Breast epithelium (tissue), 4 donors: ENCODE measurements around the gene SLC27A2. TPM values are rescaled to one million over a fixed set of nuclear protein-coding genes. Genes with fewer than 3 reads are reported as not detected.

Source experiments
- DNase-seq, 2 donors: peaks; one replicate each; pipeline ENCODE4 v3.0.0-alpha.2; 2019; ENCODE audit warnings: low spot score in 2 of 2
- H3K27ac ChIP-seq, 2 donors: fragments of 200-600 bp; sonication (generic) in 1 of 2; one replicate each; pipeline ENCODE4 v1.5.1; 2016 to 2019; ENCODE audit warnings: mild to moderate bottlenecking in 1 of 2
- H3K27me3 ChIP-seq, 2 donors: fragments of 200-600 bp; sonication (generic) in 1 of 2; one replicate each; pipeline versions ENCODE4 v1.5.1 to v1.6.0; 2017 to 2019; ENCODE audit warnings: control low read depth in 1 of 2, mild to moderate bottlenecking in 1 of 2
- H3K36me3 ChIP-seq: fragments of 200-600 bp; one replicate; pipeline ENCODE4 v1.5.1; 2019
- H3K4me1 ChIP-seq, 2 donors: fragments of 200-600 bp; sonication (generic); one replicate each; pipeline ENCODE4 v1.5.1; 2016 to 2019; ENCODE audit warnings: control low read depth in 1 of 2
- H3K4me3 ChIP-seq, 3 donors: fragments of 200-600 bp; sonication (generic); 1 replicate in 2 of 3; 2 replicates in 1 of 3; pipeline ENCODE4 v1.5.1; 2016 to 2019; ENCODE audit warnings: mild to moderate bottlenecking in 3 of 3, moderate library complexity in 2 of 3
- H3K9me3 ChIP-seq, 2 donors: fragments of 200-600 bp; sonication (generic) in 1 of 2; one replicate each; pipeline ENCODE4 v1.5.1; 2016 to 2019; ENCODE audit warnings: control low read depth in 1 of 2
- CTCF ChIP-seq, 3 donors: fragments of 450-650 bp; IDR thresholded peaks; one replicate each; pipeline ENCODE4 v1.5.1; 2016 to 2017; ENCODE audit warnings: antibody characterized with exemption in 3 of 3, mild to moderate bottlenecking in 3 of 3, moderate library complexity in 3 of 3
- POLR2A ChIP-seq: fragments of 450-650 bp; IDR thresholded peaks from one replicate; pipeline ENCODE4 v1.6.1; 2016; ENCODE audit warnings: antibody characterized with exemption, mild to moderate bottlenecking, moderate library complexity
- POLR2AphosphoS5 ChIP-seq, 3 donors: sonication (generic); formaldehyde crosslinking; IDR thresholded peaks; one replicate each; pipeline ENCODE4 v1.6.1; 2017; ENCODE audit warnings: antibody characterized with exemption in 3 of 3
- intact Hi-C: fragments of 100-400 bp; cut with DNase I; formaldehyde crosslinking; loops from one replicate; pipeline ENCODE4 v1.15.1; 2023; ENCODE audit warnings: low total_unique reads
- total RNA-seq, 3 donors: library from RNA; depleted of rRNA; stranded (reverse); fragments of >200 nt; gene quantifications; one replicate each; pipeline ENCODE4 v1.1.0, GENCODE V29; 2016

The SLC27A2 gene
- total RNA-seq, 3 donors from 2014 or later, result 0.96 to 5.6 (median 3.5) TPM

GRCh38 chr15:50184863-50185504, 3.0 kb downstream of the SLC27A2 start:
- Histone ChIP-seq H3K4me3 (no peak overlapping the region), H3K36me3 (no peaks in the 10 kb centered on the region), H3K9me3 (no peaks in the 10 kb centered on the region), H3K27me3 (peaks cover 0 to 15% of the 10 kb centered on the region in 2 donors), H3K27ac (no peak overlapping the region), H3K4me1 (no peaks in the 10 kb centered on the region)
- intact Hi-C loops, result no loop called here
- TF ChIP-seq POLR2A (no peak), POLR2AphosphoS5 (IDR thresholded peaks at IDR 0.05) (no peak), CTCF (IDR thresholded peaks at IDR 0.05) (no peak)
- no peak for DNase-seq

- Histone ChIP-seq H3K36me3 (no peaks in the 10 kb centered on the region), H3K4me1 (no peaks in the 10 kb centered on the region), H3K27me3 (peaks cover 0 to 15% of the 10 kb centered on the region in 2 donors), H3K9me3 (no peaks in the 10 kb centered on the region), H3K27ac (no peak overlapping the region), H3K4me3 (no peak overlapping the region)
- DNase-seq, result no peak
- intact Hi-C loops, result no loop called here
- TF ChIP-seq POLR2AphosphoS5 (IDR thresholded peaks at IDR 0.05), result no peak
- no peak for TF ChIP-seq POLR2A
- TF ChIP-seq CTCF (IDR thresholded peaks at IDR 0.05), result no peak
Observed at GRCh38 chr15:50186090-50186489, 4.1 kb downstream of the SLC27A2 start.

GRCh38 chr15:50186752-50187151, 4.8 kb downstream of the SLC27A2 start:
- Histone ChIP-seq H3K4me1 (no peaks in the 10 kb centered on the region), H3K27me3 (peaks cover 0 to 11% of the 10 kb centered on the region in 2 donors), H3K36me3 (no peaks in the 10 kb centered on the region), H3K27ac (no peak overlapping the region), H3K4me3 (no peak overlapping the region), H3K9me3 (no peaks in the 10 kb centered on the region)
- intact Hi-C loops, result no loop called here
- TF ChIP-seq CTCF (IDR thresholded peaks at IDR 0.05) (no peak), POLR2AphosphoS5 (IDR thresholded peaks at IDR 0.05) (no peak), POLR2A (no peak)
- no peak for DNase-seq

- intact Hi-C loops, result no loop called here
- DNase-seq, result no peak
Observed at GRCh38 chr15:50187525-50187924, 5.5 kb downstream of the SLC27A2 start.

More at GRCh38 chr15:50187525-50187924, 5.5 kb downstream of the SLC27A2 start:
- peaks cover 0 to 4% of the 10 kb centered on the region in 2 donors for H3K27me3 ChIP-seq
- no peaks in the 10 kb centered on the region for H3K36me3 ChIP-seq
- no peak overlapping the region for H3K27ac ChIP-seq
- TF ChIP-seq CTCF (IDR thresholded peaks at IDR 0.05), result no peak
- no peak for TF ChIP-seq POLR2A
- TF ChIP-seq POLR2AphosphoS5 (IDR thresholded peaks at IDR 0.05), result no peak
- H3K9me3 ChIP-seq, result no peaks in the 10 kb centered on the region
- no peaks in the 10 kb centered on the region for H3K4me1 ChIP-seq
- H3K4me3 ChIP-seq, result no peak overlapping the region
